Measurements from ENCODE around the gene TPRG1L.
"Not testable (repeated sequence)": the region's sequence is repeated elsewhere in the genome, so short reads cannot be mapped to it uniquely, and the experiment has no call there.

Gene TPRG1L
- 43.3 reads per million, percentile 65 among the genes with 10 or more reads in this experiment for total RNA-seq

- peak; percentile 97 for DNase-seq
These were observed at the start of gene TPRG1L for GRCh38 chr1:3624200-3625136. Gene TPRG1L (plus strand): TSS chr1:3625015. CDS start chr1:3625073, 58 bp downstream.

- DNase-seq = not testable (repeated sequence)
These were observed 49.3 kb upstream of the TPRG1L start for GRCh38 chr1:3575515-3575914.

- no peak for DNase-seq
These were observed 48.8 kb upstream of the TPRG1L start for GRCh38 chr1:3575993-3576392.

GRCh38 chr1:3577300-3577699 is 47.5 kb upstream of the TPRG1L start:
- no peak for DNase-seq

GRCh38 chr1:3577711-3578432 is 46.9 kb upstream of the TPRG1L start:
- DNase-seq = no peak

GRCh38 chr1:3578433-3578805 is 46.4 kb upstream of the TPRG1L start:
- no peak for DNase-seq

- DNase-seq = no peak
These were observed 45.9 kb upstream of the TPRG1L start for GRCh38 chr1:3578906-3579305.

- DNase-seq = no peak
These were observed 45.2 kb upstream of the TPRG1L start for GRCh38 chr1:3579626-3580025.

- DNase-seq = no peak
These were observed 44.6 kb upstream of the TPRG1L start for GRCh38 chr1:3580231-3580630.

- DNase-seq = no peak
These were observed 43.3 kb upstream of the TPRG1L start for GRCh38 chr1:3581296-3582036.

GRCh38 chr1:3583751-3584150 is 41.1 kb upstream of the TPRG1L start:
- not testable (repeated sequence) for DNase-seq

GRCh38 chr1:3584915-3585314 is 39.9 kb upstream of the TPRG1L start:
- no peak for DNase-seq

- not testable (repeated sequence) for DNase-seq
These were observed 39.4 kb upstream of the TPRG1L start for GRCh38 chr1:3585353-3585868.

GRCh38 chr1:3585940-3586568 is 38.8 kb upstream of the TPRG1L start:
- DNase-seq = no peak

- no peak for DNase-seq
These were observed 37.6 kb upstream of the TPRG1L start for GRCh38 chr1:3586986-3587759.

- no peak for DNase-seq
These were observed 36.4 kb upstream of the TPRG1L start for GRCh38 chr1:3588395-3588794.

GRCh38 chr1:3590139-3590763 is 34.6 kb upstream of the TPRG1L start:
- no peak for DNase-seq

GRCh38 chr1:3590951-3591865 is 33.6 kb upstream of the TPRG1L start:
- DNase-seq = no peak

GRCh38 chr1:3593334-3593733 is 31.5 kb upstream of the TPRG1L start:
- DNase-seq = no peak

GRCh38 chr1:3593745-3594144 is 31.1 kb upstream of the TPRG1L start:
- no peak for DNase-seq
